K562 treated with DMSO at 1 percent for 24 hours (cell line): ENCODE results near the gene CDKN1A. TPM values are rescaled to one million over a fixed set of nuclear protein-coding genes. Genes with fewer than 3 reads are reported as not detected.

ENCODE experiments used
- total RNA-seq: library from RNA; unstranded; fragments of 300-600 nt; gene quantifications from 2 replicates; pipeline ENCODE4 v1.2.3, GENCODE V29; 2022; ENCODE audit warnings: low read depth; ENCODE audit not compliant: insufficient read depth

CDKN1A gene
- total RNA-seq, result 29.7 and 30.4 TPM in 2 replicates

DNA sequence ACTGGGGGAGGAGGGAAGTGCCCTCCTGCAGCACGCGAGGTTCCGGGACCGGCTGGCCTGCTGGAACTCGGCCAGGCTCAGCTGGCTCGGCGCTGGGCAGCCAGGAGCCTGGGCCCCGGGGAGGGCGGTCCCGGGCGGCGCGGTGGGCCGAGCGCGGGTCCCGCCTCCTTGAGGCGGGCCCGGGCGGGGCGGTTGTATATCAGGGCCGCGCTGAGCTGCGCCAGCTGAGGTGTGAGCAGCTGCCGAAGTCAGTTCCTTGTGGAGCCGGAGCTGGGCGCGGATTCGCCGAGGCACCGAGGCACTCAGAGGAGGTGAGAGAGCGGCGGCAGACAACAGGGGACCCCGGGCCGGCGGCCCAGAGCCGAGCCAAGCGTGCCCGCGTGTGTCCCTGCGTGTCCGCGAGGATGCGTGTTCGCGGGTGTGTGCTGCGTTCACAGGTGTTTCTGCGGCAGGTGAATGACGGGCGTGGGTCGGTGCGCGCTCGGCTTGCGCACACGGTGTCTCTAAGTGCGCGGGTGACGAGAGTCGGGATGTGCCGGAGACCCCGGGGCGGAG, at the start of gene CDKN1A:
CDKN1A (plus strand) TSS at position 227 of the 555 bp plus-strand sequence. CDS start 5,388 bp downstream, outside the sequence.

DNA sequence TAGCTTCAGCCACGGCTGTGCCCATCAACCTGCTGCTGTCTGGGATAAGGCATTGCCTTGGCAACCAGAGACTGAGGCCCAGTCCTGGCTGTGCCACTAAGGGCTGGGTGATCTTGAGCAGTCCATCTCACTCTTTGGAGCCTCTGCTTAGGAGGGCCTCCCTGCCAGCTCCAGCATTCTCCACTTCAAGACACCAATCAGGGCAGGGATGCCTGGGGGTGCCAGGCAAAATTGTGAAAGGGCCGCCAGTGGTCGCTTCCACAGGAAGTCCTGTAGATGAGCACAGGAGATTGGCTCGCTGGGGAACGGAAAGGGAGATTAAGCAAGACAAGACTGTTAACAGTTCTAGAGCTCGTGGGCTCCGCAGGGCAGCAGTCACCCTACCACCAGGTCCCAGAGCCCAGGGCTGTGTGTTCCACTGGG, 19.0 kb downstream of the CDKN1A start, which contains the start of gene RAB44:
RAB44 (plus strand) TSS at position 346 of the 423 bp plus-strand sequence. CDS start 6,410 bp downstream, outside the sequence.

Other genes starting within 250 kb of the CDKN1A start
- gene PXT1, start 235.9 kb upstream of the CDKN1A start, total RNA-seq, result not detected in 2 replicates
- 44.4 and 49.5 TPM in 2 replicates for gene KCTD20, start 235.7 kb upstream of the CDKN1A start, total RNA-seq
- gene STK38, start 131.2 kb upstream of the CDKN1A start, total RNA-seq, result 18.6 and 21.5 TPM in 2 replicates
- gene SRSF3, start 84.4 kb upstream of the CDKN1A start, total RNA-seq, result 194 and 199 TPM in 2 replicates
- not detected in 2 replicates for gene RAB44, start 19.1 kb downstream of the CDKN1A start, total RNA-seq
- gene CPNE5, start 160.7 kb downstream of the CDKN1A start, total RNA-seq, result 1.9 and 2.9 TPM in 2 replicates
- 30.9 and 36.1 TPM in 2 replicates for gene PPIL1, start 196.1 kb downstream of the CDKN1A start, total RNA-seq
- gene C6orf89, start 207.2 kb downstream of the CDKN1A start, total RNA-seq, result 57.2 and 65.7 TPM in 2 replicates